ENCODE measurements around the gene RPL22L1.
"Not testable (repeated sequence)": the region's sequence is repeated elsewhere in the genome, so short reads cannot be mapped to it uniquely, and the experiment has no call there.

The RPL22L1 gene

DNA sequence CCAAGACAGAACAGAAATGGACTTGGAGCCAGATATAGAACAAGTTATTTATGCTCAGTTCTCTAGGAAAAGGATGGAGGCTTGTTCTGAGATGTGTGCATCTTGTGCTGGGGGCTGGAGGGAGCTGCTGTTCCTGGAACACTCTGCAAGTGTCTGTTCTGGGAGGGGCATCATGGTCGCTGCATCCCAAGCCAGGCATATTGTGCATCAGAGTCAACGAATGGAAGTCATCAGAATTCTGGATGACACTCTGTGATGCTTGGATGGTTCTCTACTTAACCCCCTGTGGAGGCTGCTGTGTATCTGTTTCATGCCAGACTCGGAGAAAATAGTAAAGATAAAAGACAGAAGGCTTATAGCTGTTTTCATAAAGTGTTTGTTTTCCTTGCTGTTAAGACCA is 34.7 kb downstream of the RPL22L1 start:
- H3K27ac ChIP-seq: no peak overlapping the region
- TF ChIP-seq, protein P1, sequence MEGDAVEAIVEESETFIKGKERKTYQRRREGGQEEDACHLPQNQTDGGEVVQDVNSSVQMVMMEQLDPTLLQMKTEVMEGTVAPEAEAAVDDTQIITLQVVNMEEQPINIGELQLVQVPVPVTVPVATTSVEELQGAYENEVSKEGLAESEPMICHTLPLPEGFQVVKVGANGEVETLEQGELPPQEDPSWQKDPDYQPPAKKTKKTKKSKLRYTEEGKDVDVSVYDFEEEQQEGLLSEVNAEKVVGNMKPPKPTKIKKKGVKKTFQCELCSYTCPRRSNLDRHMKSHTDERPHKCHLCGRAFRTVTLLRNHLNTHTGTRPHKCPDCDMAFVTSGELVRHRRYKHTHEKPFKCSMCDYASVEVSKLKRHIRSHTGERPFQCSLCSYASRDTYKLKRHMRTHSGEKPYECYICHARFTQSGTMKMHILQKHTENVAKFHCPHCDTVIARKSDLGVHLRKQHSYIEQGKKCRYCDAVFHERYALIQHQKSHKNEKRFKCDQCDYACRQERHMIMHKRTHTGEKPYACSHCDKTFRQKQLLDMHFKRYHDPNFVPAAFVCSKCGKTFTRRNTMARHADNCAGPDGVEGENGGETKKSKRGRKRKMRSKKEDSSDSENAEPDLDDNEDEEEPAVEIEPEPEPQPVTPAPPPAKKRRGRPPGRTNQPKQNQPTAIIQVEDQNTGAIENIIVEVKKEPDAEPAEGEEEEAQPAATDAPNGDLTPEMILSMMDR (conservative IDR thresholded peaks at IDR 0.05): no peak

DNA sequence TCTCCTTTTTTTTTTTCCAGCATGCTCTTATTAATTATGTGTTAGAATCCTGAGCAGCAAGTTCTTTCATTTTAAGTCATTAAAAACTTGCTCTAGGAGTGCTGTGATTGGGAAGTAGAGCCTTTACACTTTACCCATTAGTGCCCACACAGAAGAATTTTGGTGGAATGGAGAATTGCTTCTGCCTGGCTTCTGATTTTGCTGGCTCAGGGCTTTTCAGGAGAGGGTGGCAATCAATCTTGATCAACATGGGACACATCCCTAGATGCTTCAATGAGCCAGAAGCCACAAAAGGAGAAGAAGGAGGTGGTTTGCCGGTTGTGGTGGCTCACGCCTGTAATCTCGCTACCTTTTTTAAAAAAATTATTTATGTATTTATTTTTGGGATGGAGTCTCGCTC is 39.4 kb downstream of the RPL22L1 start:
- H3K27ac ChIP-seq: no peak overlapping the region
- TF ChIP-seq, protein P1 (conservative IDR thresholded peaks at IDR 0.05): no peak

DNA sequence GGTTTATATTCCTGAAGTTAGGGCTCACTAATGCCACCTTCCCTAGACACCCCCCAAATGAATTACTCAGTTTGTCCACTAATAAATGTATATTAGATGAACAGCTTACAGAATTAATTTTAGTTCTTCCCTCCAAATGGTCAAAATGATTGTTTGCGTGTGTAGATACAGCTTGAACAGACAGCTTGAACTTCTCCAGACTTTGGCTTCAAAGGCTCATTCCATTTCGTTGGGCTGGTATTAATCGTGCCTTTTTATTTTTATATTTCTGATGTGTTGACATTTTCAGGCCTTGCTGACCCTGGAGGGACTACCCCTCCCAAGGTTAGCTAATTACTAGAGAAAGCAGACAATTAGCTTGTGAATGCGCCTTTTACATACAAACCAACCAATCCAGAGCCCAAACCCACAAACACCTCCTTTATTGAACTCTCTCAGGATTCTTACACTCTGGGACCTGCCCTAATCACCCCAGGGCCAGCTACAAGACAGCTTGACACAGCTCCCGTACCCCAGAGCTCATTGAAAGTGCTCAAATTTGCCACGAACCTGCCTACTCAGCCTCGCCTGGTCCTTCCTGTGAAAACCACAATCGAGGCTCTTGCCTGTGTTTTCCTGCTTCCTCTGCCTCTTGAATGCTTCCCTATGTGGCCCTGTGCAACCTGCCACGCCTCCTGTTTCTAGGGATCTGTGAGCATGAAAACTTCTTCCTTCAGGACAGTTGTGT is 40.3 kb downstream of the RPL22L1 start:
- TF ChIP-seq, protein P1 (conservative IDR thresholded peaks at IDR 0.05): no peak

GRCh38 chr3:170826047-170826446 is 43.9 kb downstream of the RPL22L1 start:
- H3K27ac ChIP-seq: no peak overlapping the region
- TF ChIP-seq, protein P1 (conservative IDR thresholded peaks at IDR 0.05): no peak

More for the DNA sequence above, 40.3 kb downstream of the RPL22L1 start:
- H3K27ac ChIP-seq: no peak overlapping the region

DNA sequence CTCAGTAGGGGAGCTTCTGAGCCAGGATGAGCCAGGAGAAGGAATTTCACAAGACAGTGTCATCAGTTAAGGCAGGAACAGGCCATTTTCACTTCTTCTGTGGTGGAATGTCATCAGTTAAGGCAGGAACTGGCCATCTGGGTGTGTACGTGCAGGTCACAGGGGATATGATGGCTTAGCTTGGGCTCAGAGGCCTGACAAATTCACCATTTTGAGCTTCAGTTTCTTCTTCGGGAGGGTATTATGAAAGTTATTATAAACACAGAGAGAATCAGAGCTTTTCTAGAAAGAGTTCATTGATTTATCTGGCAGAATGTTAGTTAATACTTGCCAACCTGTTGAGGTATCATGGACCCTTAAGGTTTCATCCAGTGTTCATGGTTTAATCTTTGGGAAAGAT is 46.4 kb downstream of the RPL22L1 start:
- not testable (repeated sequence) for H3K27ac ChIP-seq

- peak overlapping the region; percentile 31; the same call in 1 of the 2 replicates for H3K27ac ChIP-seq
Observed at GRCh38 chr3:170818325-170818724, 51.7 kb downstream of the RPL22L1 start.

DNA sequence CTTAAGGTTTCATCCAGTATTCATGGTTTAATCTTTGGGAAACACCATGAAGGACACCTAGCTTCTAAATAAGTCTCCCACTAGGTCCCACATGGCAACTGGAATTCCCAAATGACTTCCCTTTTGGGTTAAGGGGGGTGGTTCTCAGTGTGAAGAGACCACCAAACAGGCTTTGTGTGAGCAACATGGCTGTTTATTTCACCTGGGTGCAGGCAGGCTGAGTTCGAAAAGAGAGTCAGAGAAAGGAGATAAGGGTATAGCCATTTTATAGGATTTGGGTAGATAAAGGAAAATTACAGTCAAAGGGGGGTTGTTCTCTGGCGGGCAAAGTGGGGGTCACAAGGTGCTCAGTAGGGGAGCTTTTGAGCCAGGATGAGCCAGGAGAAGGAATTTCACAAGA is 52.5 kb downstream of the RPL22L1 start:
- H3K27ac ChIP-seq: peak overlapping the region; percentile 31

DNA sequence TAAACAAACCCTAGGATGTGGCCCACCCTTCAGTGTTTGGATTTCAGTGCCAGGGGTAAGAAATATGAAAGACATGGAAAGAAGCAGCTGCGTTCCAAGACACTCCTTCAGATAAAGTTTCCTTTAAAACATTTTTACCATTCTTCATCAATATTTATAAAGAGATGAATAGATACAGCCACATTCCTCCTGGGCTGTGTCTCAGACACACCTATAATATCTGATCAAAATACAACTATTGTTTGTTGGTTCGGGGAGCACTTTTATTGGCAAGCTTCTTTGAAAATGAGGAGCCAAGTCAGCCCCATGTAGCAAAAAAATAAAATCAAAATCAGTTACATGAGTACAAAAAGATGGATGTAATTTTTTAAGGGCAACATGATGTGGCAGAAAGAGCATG is 53.2 kb downstream of the RPL22L1 start:
- H3K27ac ChIP-seq: no peak overlapping the region
- TF ChIP-seq, protein P1 (conservative IDR thresholded peaks at IDR 0.05): no peak

DNA sequence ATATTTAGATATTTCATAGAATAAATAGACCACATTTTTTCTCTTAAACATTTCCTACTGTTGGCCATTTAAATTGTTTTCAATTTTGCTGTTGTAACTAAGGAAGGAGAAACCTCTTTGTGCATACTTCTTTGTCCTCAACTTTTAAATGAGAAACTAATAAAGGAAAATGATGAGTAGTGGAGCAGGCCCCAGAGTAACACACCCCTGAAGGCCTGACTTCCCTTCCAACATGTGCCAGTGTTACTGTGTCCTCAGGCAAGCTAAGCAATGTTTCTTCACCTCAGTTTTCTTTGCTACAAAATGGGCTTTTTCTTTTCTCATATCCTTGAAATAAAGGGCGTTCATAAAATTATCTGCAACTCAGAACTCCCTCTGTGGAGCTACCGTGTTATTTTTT is 53.7 kb downstream of the RPL22L1 start:
- TF ChIP-seq, protein P1 (conservative IDR thresholded peaks at IDR 0.05): no peak
- H3K27ac ChIP-seq: no peak overlapping the region

Measured in VCaP (cell line).